ENCODE data around the gene BPIFA2. TPM values are rescaled to one million over a fixed set of nuclear protein-coding genes. Genes with fewer than 3 reads are reported as not detected.
A peak's percentile ranks its signal among the peaks of the same experiment; 100 is the strongest.
"Not testable (repeated sequence)": the region's sequence is repeated elsewhere in the genome, so short reads cannot be mapped to it uniquely, and the experiment has no call there.

Gene BPIFA2
- total RNA-seq, 1 experiment from 2014 or later: not detected

DNA sequence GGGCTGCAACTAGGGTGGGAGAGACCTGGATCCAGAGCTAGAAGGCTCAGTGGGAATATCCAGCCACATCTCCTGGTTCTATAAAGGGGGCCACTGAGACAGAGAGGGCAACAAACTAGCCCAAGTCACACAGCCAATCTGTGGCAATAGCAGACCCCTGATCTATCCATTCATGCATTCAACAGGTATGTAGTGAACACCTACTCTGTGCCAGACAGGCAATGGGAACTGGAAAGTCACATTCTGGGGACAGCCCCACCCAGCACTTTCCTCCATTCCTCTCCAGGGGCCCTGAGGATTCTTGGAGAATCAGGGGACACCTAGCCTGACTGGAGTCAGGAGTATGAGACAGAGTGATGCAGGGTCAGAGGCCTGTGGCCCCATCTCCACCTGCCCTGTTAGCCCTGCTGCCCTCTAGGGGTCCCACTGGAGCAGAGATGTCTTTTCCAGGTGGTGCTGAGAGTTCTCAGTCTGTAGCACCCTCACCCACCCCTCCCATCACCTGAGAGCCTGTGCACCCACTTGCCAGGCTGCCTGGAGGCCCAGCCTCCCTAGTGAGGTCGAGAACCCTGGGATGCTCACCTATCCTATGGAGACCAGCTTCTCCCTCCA, 13.6 kb downstream of the BPIFA2 start:
- no peaks in the 10 kb centered on the region for H3K79me2 ChIP-seq (ENCODE audit: insufficient read depth, low read length)
- no peak for TF ChIP-seq SIN3A (IDR thresholded peaks at IDR 0.05; ENCODE audit: low read depth)
- TF ChIP-seq, protein P1, sequence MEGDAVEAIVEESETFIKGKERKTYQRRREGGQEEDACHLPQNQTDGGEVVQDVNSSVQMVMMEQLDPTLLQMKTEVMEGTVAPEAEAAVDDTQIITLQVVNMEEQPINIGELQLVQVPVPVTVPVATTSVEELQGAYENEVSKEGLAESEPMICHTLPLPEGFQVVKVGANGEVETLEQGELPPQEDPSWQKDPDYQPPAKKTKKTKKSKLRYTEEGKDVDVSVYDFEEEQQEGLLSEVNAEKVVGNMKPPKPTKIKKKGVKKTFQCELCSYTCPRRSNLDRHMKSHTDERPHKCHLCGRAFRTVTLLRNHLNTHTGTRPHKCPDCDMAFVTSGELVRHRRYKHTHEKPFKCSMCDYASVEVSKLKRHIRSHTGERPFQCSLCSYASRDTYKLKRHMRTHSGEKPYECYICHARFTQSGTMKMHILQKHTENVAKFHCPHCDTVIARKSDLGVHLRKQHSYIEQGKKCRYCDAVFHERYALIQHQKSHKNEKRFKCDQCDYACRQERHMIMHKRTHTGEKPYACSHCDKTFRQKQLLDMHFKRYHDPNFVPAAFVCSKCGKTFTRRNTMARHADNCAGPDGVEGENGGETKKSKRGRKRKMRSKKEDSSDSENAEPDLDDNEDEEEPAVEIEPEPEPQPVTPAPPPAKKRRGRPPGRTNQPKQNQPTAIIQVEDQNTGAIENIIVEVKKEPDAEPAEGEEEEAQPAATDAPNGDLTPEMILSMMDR (IDR thresholded peaks at IDR 0.05 in 2 of 3, conservative IDR thresholded peaks at IDR 0.05 in 1 of 3; ENCODE audit: borderline replicate concordance in 1 of 3, insufficient read depth in 1 of 3, low read depth in 2 of 3, low read length in 2 of 3): peak in 2 of 3 experiments; percentile 20 to 26; a peak in 3 of 6 replicates
- ChIA-PET POLR2A (no interaction called here), RAD21 (ENCODE audit: low non-redundant PET in 1 of 2, low total read pairs in 2 of 2, uncharacterized antibody in 2 of 2, unreplicated experiment in 2 of 2) (no interaction called here), CTCF (no interaction called here)
- no peak overlapping the region for H3K4me2 ChIP-seq (ENCODE audit: low read length)
- H4K20me1 ChIP-seq (ENCODE audit: insufficient read depth): no peaks in the 10 kb centered on the region
- H3K36me3 ChIP-seq (ENCODE audit: control insufficient read depth in 1 of 2, insufficient read depth in 2 of 2, low read length in 2 of 2): no peaks in the 10 kb centered on the region
- no peak overlapping the region for H3K27ac ChIP-seq (ENCODE audit: low read depth, low read length)
- no peaks in the 10 kb centered on the region for H3K9me3 ChIP-seq (ENCODE audit: control insufficient read depth in 1 of 2, insufficient read depth in 1 of 2, low read depth in 1 of 2, low read length in 2 of 2)
- no peaks in the 10 kb centered on the region for H3K27me3 ChIP-seq (ENCODE audit: insufficient read depth, low read length)
- no peak for DNase-seq (ENCODE audit: low read depth, low spot score)
- peaks cover 14 to 17% of the 10 kb centered on the region in 2 experiments; a peak in 3 of 4 replicates for H3K4me1 ChIP-seq (ENCODE audit: control insufficient read depth in 1 of 2, insufficient read depth in 2 of 2, low read length in 2 of 2)
- H3K9me2 ChIP-seq (ENCODE audit: insufficient read depth): no peaks in the 10 kb centered on the region
- H3K9ac ChIP-seq (ENCODE audit: low read length): no peak overlapping the region
- no peak overlapping the region for H3K4me3 ChIP-seq (replicated peaks in 1 of 2; ENCODE audit: low read depth in 1 of 2, low read length in 2 of 2)
- no peak overlapping the region for H2AFZ ChIP-seq (ENCODE audit: low read depth, low read length, poor library complexity, severe bottlenecking)
- no TSS peak for BruUV-seq (replicated peaks)
- intact Hi-C loops (cut with micrococcal nuclease): no loop called here
- peak; percentile 73 for ATAC-seq

DNA sequence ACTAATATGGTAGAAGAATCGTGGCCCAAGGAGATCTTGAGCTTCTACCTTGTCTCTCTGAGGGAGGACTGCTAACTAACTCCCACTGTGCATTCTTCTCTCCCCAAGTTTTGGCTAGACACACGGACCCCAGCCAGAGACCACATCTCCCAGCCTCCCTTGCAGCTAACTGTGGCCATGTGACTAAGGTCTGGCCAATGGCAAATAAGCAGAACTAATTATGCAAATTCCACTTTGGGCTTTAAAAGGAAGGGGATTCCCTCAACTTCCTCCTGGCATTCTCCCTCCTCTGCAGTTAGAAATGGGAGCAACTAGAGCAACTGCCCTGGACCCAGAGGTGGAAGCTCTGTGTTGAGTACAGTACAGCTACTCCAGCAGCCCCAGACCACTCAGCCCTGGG, 15.4 kb downstream of the BPIFA2 start:
- ChIA-PET CTCF (no interaction called here), POLR2A (no interaction called here), RAD21 (ENCODE audit: low non-redundant PET in 1 of 2, low total read pairs in 2 of 2, uncharacterized antibody in 2 of 2, unreplicated experiment in 2 of 2) (no interaction called here)
- H3K9me2 ChIP-seq (ENCODE audit: insufficient read depth): no peaks in the 10 kb centered on the region
- H4K20me1 ChIP-seq (ENCODE audit: insufficient read depth): no peaks in the 10 kb centered on the region
- no peak overlapping the region for H3K4me2 ChIP-seq (ENCODE audit: low read length)
- peaks cover 10 to 13% of the 10 kb centered on the region in 2 experiments; a peak in 3 of 4 replicates for H3K4me1 ChIP-seq (ENCODE audit: control insufficient read depth in 1 of 2, insufficient read depth in 2 of 2, low read length in 2 of 2)
- H3K79me2 ChIP-seq (ENCODE audit: insufficient read depth, low read length): no peaks in the 10 kb centered on the region
- no peak overlapping the region for H3K4me3 ChIP-seq (replicated peaks in 1 of 2; ENCODE audit: low read depth in 1 of 2, low read length in 2 of 2)
- H3K27me3 ChIP-seq (ENCODE audit: insufficient read depth, low read length): no peaks in the 10 kb centered on the region
- no peak overlapping the region for H2AFZ ChIP-seq (ENCODE audit: low read depth, low read length, poor library complexity, severe bottlenecking)
- DNase-seq (ENCODE audit: low read depth, low spot score): no peak
- H3K9me3 ChIP-seq (ENCODE audit: control insufficient read depth in 1 of 2, insufficient read depth in 1 of 2, low read depth in 1 of 2, low read length in 2 of 2): no peaks in the 10 kb centered on the region
- intact Hi-C loops (cut with micrococcal nuclease): no loop called here
- H3K9ac ChIP-seq (ENCODE audit: low read length): no peak overlapping the region
- TF ChIP-seq EZH2 (IDR thresholded peaks at IDR 0.05) (no peak), CBX3 (IDR thresholded peaks at IDR 0.05; ENCODE audit: low read depth) (no peak), CEBPB (IDR thresholded peaks at IDR 0.05; ENCODE audit: low read depth) (no peak)
- TF ChIP-seq, protein P2, sequence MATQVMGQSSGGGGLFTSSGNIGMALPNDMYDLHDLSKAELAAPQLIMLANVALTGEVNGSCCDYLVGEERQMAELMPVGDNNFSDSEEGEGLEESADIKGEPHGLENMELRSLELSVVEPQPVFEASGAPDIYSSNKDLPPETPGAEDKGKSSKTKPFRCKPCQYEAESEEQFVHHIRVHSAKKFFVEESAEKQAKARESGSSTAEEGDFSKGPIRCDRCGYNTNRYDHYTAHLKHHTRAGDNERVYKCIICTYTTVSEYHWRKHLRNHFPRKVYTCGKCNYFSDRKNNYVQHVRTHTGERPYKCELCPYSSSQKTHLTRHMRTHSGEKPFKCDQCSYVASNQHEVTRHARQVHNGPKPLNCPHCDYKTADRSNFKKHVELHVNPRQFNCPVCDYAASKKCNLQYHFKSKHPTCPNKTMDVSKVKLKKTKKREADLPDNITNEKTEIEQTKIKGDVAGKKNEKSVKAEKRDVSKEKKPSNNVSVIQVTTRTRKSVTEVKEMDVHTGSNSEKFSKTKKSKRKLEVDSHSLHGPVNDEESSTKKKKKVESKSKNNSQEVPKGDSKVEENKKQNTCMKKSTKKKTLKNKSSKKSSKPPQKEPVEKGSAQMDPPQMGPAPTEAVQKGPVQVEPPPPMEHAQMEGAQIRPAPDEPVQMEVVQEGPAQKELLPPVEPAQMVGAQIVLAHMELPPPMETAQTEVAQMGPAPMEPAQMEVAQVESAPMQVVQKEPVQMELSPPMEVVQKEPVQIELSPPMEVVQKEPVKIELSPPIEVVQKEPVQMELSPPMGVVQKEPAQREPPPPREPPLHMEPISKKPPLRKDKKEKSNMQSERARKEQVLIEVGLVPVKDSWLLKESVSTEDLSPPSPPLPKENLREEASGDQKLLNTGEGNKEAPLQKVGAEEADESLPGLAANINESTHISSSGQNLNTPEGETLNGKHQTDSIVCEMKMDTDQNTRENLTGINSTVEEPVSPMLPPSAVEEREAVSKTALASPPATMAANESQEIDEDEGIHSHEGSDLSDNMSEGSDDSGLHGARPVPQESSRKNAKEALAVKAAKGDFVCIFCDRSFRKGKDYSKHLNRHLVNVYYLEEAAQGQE (IDR thresholded peaks at IDR 0.05; ENCODE audit: low read depth): no peak
- ATAC-seq: no peak
- BruUV-seq (replicated peaks): no TSS peak
- H3K36me3 ChIP-seq (ENCODE audit: control insufficient read depth in 1 of 2, insufficient read depth in 2 of 2, low read length in 2 of 2): no peaks in the 10 kb centered on the region
- no peak overlapping the region for H3K27ac ChIP-seq (ENCODE audit: low read depth, low read length)

DNA sequence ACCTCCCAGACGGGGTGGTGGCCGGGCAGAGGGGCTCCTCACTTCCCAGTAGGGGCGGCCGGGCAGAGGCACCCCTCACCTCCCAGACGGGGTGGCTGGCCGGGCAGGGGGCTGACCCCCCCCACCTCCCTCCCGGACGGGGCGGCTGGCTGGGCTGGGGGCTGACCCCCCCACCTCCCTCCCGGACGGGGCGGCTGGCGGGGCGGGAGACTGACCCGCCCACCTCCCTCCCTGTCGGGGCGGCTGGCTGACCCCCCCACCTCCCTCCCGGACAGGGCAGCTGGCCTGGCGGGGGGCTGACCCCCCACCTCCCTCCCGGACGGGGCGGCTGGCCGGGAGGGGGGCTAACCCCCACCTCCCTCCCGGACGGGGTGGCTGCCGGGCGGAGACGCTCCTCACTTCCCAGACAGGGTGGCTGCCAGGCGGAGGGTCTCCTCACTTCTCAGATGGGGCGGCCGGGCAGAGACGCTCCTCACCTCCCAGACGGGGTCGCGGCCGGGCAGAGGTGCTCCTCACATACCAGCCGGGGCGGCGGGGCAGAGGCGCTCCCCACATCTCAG, 17.2 kb downstream of the BPIFA2 start:
- H3K27ac ChIP-seq (ENCODE audit: low read depth, low read length); CTCF ChIA-PET; H3K9me2 ChIP-seq (ENCODE audit: insufficient read depth); intact Hi-C loops (cut with micrococcal nuclease); H3K4me3 ChIP-seq (replicated peaks in 1 of 2; ENCODE audit: low read depth in 1 of 2, low read length in 2 of 2); H4K20me1 ChIP-seq (ENCODE audit: insufficient read depth); H3K79me2 ChIP-seq (ENCODE audit: insufficient read depth, low read length); H3K27me3 ChIP-seq (ENCODE audit: insufficient read depth, low read length); H3K4me1 ChIP-seq (ENCODE audit: control insufficient read depth in 1 of 2, insufficient read depth in 2 of 2, low read length in 2 of 2); POLR2A ChIA-PET; H3K4me2 ChIP-seq (ENCODE audit: low read length); H2AFZ ChIP-seq (ENCODE audit: low read depth, low read length, poor library complexity, severe bottlenecking); H3K9ac ChIP-seq (ENCODE audit: low read length); RAD21 ChIA-PET (ENCODE audit: low non-redundant PET in 1 of 2, low total read pairs in 2 of 2, uncharacterized antibody in 2 of 2, unreplicated experiment in 2 of 2); DNase-seq (ENCODE audit: low read depth, low spot score); BruUV-seq (replicated peaks); H3K9me3 ChIP-seq (ENCODE audit: control insufficient read depth in 1 of 2, insufficient read depth in 1 of 2, low read depth in 1 of 2, low read length in 2 of 2); H3K36me3 ChIP-seq (ENCODE audit: control insufficient read depth in 1 of 2, insufficient read depth in 2 of 2, low read length in 2 of 2); ATAC-seq: not testable (repeated sequence)
